ENCODE measurements around the gene D2HGDH. TPM values are rescaled to one million over a fixed set of nuclear protein-coding genes. Genes with fewer than 3 reads are reported as not detected.
"Not testable (repeated sequence)": the region's sequence is repeated elsewhere in the genome, so short reads cannot be mapped to it uniquely, and the experiment has no call there.

The D2HGDH gene
- total RNA-seq, 1 donor from 2014 or later, result 55.4 TPM

- H3K27me3 Mint-ChIP-seq, result no peaks in the 10 kb centered on the region
- CTCF ChIA-PET, result interaction anchor here (0.6 kb wide), 1 partner anchor 135 kb away, joined by 3 read pairs; no protein-coding TSS in a partner anchor
- intact Hi-C loops (cut with micrococcal nuclease), result no loop called here
- POLR2A ChIA-PET, result interaction anchor here (0.6 kb wide), 1 partner anchor 50 kb away, joined by 5 read pairs; no protein-coding TSS in a partner anchor
- TF ChIP-seq, protein P1, sequence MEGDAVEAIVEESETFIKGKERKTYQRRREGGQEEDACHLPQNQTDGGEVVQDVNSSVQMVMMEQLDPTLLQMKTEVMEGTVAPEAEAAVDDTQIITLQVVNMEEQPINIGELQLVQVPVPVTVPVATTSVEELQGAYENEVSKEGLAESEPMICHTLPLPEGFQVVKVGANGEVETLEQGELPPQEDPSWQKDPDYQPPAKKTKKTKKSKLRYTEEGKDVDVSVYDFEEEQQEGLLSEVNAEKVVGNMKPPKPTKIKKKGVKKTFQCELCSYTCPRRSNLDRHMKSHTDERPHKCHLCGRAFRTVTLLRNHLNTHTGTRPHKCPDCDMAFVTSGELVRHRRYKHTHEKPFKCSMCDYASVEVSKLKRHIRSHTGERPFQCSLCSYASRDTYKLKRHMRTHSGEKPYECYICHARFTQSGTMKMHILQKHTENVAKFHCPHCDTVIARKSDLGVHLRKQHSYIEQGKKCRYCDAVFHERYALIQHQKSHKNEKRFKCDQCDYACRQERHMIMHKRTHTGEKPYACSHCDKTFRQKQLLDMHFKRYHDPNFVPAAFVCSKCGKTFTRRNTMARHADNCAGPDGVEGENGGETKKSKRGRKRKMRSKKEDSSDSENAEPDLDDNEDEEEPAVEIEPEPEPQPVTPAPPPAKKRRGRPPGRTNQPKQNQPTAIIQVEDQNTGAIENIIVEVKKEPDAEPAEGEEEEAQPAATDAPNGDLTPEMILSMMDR (IDR thresholded peaks at IDR 0.05), result no peak
- ATAC-seq (ENCODE audit: low read depth) (no peak), DNase-seq (no peak)
- peaks cover 15% of the 10 kb centered on the region for H3K36me3 Mint-ChIP-seq (ENCODE audit: low read depth)
- no peak overlapping the region for H3K27ac Mint-ChIP-seq
- H3K4me3 Mint-ChIP-seq, result no peak overlapping the region
- H3K9me3 Mint-ChIP-seq, result no peaks in the 10 kb centered on the region
- H3K4me1 Mint-ChIP-seq, result peaks cover 16% of the 10 kb centered on the region
Measured at GRCh38 chr2:241741016-241741415, 6.6 kb downstream of the D2HGDH start.

- H3K4me1 Mint-ChIP-seq, result peaks cover 12% of the 10 kb centered on the region
- ChIA-PET CTCF (no interaction called here), POLR2A (no interaction called here)
- no peaks in the 10 kb centered on the region for H3K27me3 Mint-ChIP-seq
- H3K36me3 Mint-ChIP-seq (ENCODE audit: low read depth), result peaks cover 21% of the 10 kb centered on the region
- intact Hi-C loops (cut with micrococcal nuclease), result no loop called here
- ATAC-seq (ENCODE audit: low read depth), result no peak
- H3K4me3 Mint-ChIP-seq, result no peak overlapping the region
- TF ChIP-seq, protein P1 (IDR thresholded peaks at IDR 0.05), result no peak
- no peak for DNase-seq
- no peak overlapping the region for H3K27ac Mint-ChIP-seq
- no peaks in the 10 kb centered on the region for H3K9me3 Mint-ChIP-seq
Measured at GRCh38 chr2:241742320-241742939, 8.0 kb downstream of the D2HGDH start.

DNA sequence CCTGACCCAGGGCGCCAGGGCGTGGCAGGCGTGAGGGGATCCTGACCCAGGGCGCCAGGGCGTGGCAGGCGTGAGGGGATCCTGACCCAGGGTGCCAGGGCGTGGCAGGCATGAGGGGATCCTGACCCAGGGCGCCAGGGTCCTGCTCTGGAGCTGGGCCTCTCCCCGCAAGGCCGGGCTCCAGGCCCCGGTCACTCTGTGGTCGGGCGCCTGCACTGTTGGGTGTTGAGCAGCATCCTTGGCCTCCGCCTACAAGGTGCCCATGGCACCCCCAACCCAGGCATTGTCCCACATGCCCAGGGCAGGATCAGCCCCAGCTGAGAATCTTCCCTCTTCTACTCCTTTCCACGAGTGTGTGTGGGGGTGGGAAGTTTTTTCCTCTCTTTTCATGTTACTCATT lies 8.6 kb downstream of the D2HGDH start:
- POLR2A ChIA-PET; H3K27me3 Mint-ChIP-seq; H3K9me3 Mint-ChIP-seq; H3K4me3 Mint-ChIP-seq; intact Hi-C loops (cut with micrococcal nuclease); H3K27ac Mint-ChIP-seq; ATAC-seq (ENCODE audit: low read depth); DNase-seq; CTCF ChIA-PET: not testable (repeated sequence)
- Mint-ChIP-seq H3K4me1 (peaks cover 12% of the 10 kb centered on the region), H3K36me3 (ENCODE audit: low read depth) (peaks cover 23% of the 10 kb centered on the region)

GRCh38 chr2:241743620-241744019 lies 9.2 kb downstream of the D2HGDH start:
- no peak overlapping the region for H3K27ac Mint-ChIP-seq
- no peak for ATAC-seq (ENCODE audit: low read depth)
- H3K9me3 Mint-ChIP-seq, result no peaks in the 10 kb centered on the region
- H3K4me1 Mint-ChIP-seq, result peaks cover 12% of the 10 kb centered on the region
- ChIA-PET POLR2A (no interaction called here), CTCF (no interaction called here)
- no peaks in the 10 kb centered on the region for H3K27me3 Mint-ChIP-seq
- peaks cover 23% of the 10 kb centered on the region for H3K36me3 Mint-ChIP-seq (ENCODE audit: low read depth)
- no peak overlapping the region for H3K4me3 Mint-ChIP-seq
- no peak for DNase-seq
- intact Hi-C loops (cut with micrococcal nuclease), result no loop called here
- TF ChIP-seq, protein P1 (IDR thresholded peaks at IDR 0.05), result no peak

GRCh38 chr2:241744028-241744754 lies 9.8 kb downstream of the D2HGDH start:
- Mint-ChIP-seq H3K9me3 (no peaks in the 10 kb centered on the region), H3K36me3 (ENCODE audit: low read depth) (peaks cover 29% of the 10 kb centered on the region), H3K4me3 (no peak overlapping the region), H3K4me1 (peaks cover 9% of the 10 kb centered on the region), H3K27me3 (no peaks in the 10 kb centered on the region), H3K27ac (no peak overlapping the region)
- ChIA-PET CTCF (no interaction called here), POLR2A (no interaction called here)
- ATAC-seq (ENCODE audit: low read depth) (no peak), DNase-seq (no peak)
- intact Hi-C loops (cut with micrococcal nuclease), result no loop called here
- TF ChIP-seq, protein P1 (IDR thresholded peaks at IDR 0.05), result no peak

Measured in activated B cell treated with CpG ODN at 0.5 μM for 24 hours (primary cell).